GM10266 (cell line): ENCODE measurements around the gene INS.

Experiments
- DNase-seq: peaks from one replicate; pipeline ENCODE4 v3.0.0; 2012; ENCODE audit errors: extremely low spot score
- CTCF ChIP-seq: IDR thresholded peaks from 2 replicates; pipeline ENCODE4 v1.5.1; 2012; ENCODE audit warnings: mild to moderate bottlenecking, low read depth; ENCODE audit not compliant: control insufficient read depth, insufficient read depth; ENCODE audit errors: missing control alignments

The INS gene

GRCh38 chr11:2160736-2161259 lies at the start of gene INS:
TSS of gene INS (minus strand) at chr11:2161209. CDS start at chr11:2160971, 238 bp downstream.
- DNase-seq = no peak
- no peak for TF ChIP-seq CTCF

- no peak for TF ChIP-seq CTCF
- no peak for DNase-seq
Measured at GRCh38 chr11:2210366-2211112, 49.5 kb upstream of the INS start.

- DNase-seq = no peak
- TF ChIP-seq CTCF = no peak
Measured at GRCh38 chr11:2209900-2210321, 48.9 kb upstream of the INS start.

GRCh38 chr11:2209370-2209801 lies 48.4 kb upstream of the INS start:
- DNase-seq = no peak
- TF ChIP-seq CTCF = no peak

GRCh38 chr11:2208691-2209369 lies 47.8 kb upstream of the INS start:
- DNase-seq = no peak
- no peak for TF ChIP-seq CTCF

GRCh38 chr11:2207773-2208621 lies 47.0 kb upstream of the INS start:
- TF ChIP-seq CTCF = no peak
- no peak for DNase-seq
